ENCODE data around the gene PKN2. TPM values are rescaled to one million over a fixed set of nuclear protein-coding genes. Genes with fewer than 3 reads are reported as not detected.

Gene PKN2
- total and polyA plus RNA-seq, 2 of the 4 experiments (the other 2 are of a cell fraction), result 12.7 to 22.2 TPM

DNA sequence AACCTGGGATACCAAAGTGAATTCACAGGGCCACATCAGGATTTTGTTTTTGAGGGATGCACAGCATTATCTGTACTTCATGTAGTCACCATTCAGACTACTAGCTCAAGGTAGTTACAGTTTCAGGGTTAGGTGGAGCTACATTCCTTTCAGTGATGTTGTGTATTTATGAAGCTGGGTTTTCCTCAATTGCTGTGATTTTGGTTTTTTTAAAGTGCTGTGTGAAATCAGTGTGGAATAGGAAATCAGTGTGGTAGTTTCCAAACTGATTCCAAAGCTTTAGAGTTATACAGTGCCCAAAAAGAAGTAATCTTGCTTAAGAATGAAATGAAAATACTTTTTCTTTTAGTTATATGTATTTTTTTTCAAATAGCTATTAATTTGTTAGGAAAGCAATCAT lies 95.8 kb downstream of the PKN2 start:
- BruUV-seq (replicated peaks), result no TSS peak

More for the DNA sequence above, 95.8 kb downstream of the PKN2 start:
- Histone ChIP-seq H2BK15ac (ENCODE audit: low read depth, low read length) (no peak overlapping the region), H4K20me1 (ENCODE audit: insufficient read depth, low read length) (no peaks in the 10 kb centered on the region), H3K27me3 (ENCODE audit: control insufficient read depth, insufficient read depth, low read length) (no peaks in the 10 kb centered on the region), H3K4me1 (ENCODE audit: control insufficient read depth, insufficient read depth, low read length) (no peaks in the 10 kb centered on the region), H3K4me2 (ENCODE audit: low read depth, low read length) (no peak overlapping the region), H2BK20ac (ENCODE audit: low read depth, low read length) (no peak overlapping the region), H4K5ac (ENCODE audit: low read depth, low read length) (no peak overlapping the region), H3K4ac (ENCODE audit: low read depth, low read length) (no peak overlapping the region), H2AK5ac (ENCODE audit: low read depth, low read length) (no peak overlapping the region), H3K9me3 (ENCODE audit: control insufficient read depth, insufficient read depth, low read length) (no peaks in the 10 kb centered on the region), H3K9ac (ENCODE audit: low read depth, low read length) (no peak overlapping the region), H3K9me1 (ENCODE audit: insufficient read depth, low read length) (no peaks in the 10 kb centered on the region), H2BK120ac (ENCODE audit: low read depth, low read length) (no peak overlapping the region), H3K36me3 (ENCODE audit: control insufficient read depth, insufficient read depth, low read length) (peaks cover 14% of the 10 kb centered on the region), H3K27ac (ENCODE audit: insufficient read depth, low read length) (no peak overlapping the region), H2AK9ac (replicated peaks; ENCODE audit: low read depth, low read length, poor library complexity) (no peak overlapping the region), H3K14ac (replicated peaks; ENCODE audit: low read depth, low read length) (no peak overlapping the region), H3K18ac (ENCODE audit: low read depth, low read length) (no peak overlapping the region), H2AFZ (replicated peaks; ENCODE audit: low read length, poor library complexity) (no peak overlapping the region), H3K23ac (ENCODE audit: low read depth, low read length) (no peak overlapping the region), H2BK5ac (ENCODE audit: low read depth, low read length, poor library complexity, severe bottlenecking) (no peak overlapping the region), H4K91ac (ENCODE audit: insufficient read depth, low read depth, low read length) (no peak overlapping the region), H4K8ac (ENCODE audit: low read depth in 2 of 2, low read length in 2 of 2) (no peak overlapping the region), H3K79me1 (ENCODE audit: low read depth in 1 of 2, low read length in 2 of 2) (peaks cover 6% of the 10 kb centered on the region in 2 experiments), H3K56ac (ENCODE audit: extremely low read depth, insufficient read depth, low read length) (no peak overlapping the region), H3K4me3 (ENCODE audit: insufficient read depth, low read depth, low read length) (no peak overlapping the region)
- no peak for TF ChIP-seq CHD1 (IDR thresholded peaks at IDR 0.05; ENCODE audit: low read depth, low read length)
- TF ChIP-seq MAFK (IDR thresholded peaks at IDR 0.05; ENCODE audit: low read depth, low read length), result no peak
- TF ChIP-seq, protein P1, sequence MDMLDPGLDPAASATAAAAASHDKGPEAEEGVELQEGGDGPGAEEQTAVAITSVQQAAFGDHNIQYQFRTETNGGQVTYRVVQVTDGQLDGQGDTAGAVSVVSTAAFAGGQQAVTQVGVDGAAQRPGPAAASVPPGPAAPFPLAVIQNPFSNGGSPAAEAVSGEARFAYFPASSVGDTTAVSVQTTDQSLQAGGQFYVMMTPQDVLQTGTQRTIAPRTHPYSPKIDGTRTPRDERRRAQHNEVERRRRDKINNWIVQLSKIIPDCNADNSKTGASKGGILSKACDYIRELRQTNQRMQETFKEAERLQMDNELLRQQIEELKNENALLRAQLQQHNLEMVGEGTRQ (IDR thresholded peaks at IDR 0.05; ENCODE audit: low read depth, low read length), result no peak
- TF ChIP-seq SMC3 (IDR thresholded peaks at IDR 0.05; ENCODE audit: low read depth, low read length), result no peak
- TF ChIP-seq BHLHE40 (IDR thresholded peaks at IDR 0.05; ENCODE audit: low read depth, low read length), result no peak
- TF ChIP-seq MXI1 (IDR thresholded peaks at IDR 0.05; ENCODE audit: borderline replicate concordance, low read depth, low read length), result no peak
- TF ChIP-seq RAD21 (IDR thresholded peaks at IDR 0.05; ENCODE audit: low read length), result no peak
- TF ChIP-seq RCOR1 (IDR thresholded peaks at IDR 0.05; ENCODE audit: insufficient replicate concordance, low read length), result no peak
- no peak for TF ChIP-seq POLR2A (IDR thresholded peaks at IDR 0.05; ENCODE audit: low read depth, low read length)
- no peak for TF ChIP-seq MAZ (IDR thresholded peaks at IDR 0.05; ENCODE audit: borderline replicate concordance, low read depth, low read length)
- TF ChIP-seq, protein P2, sequence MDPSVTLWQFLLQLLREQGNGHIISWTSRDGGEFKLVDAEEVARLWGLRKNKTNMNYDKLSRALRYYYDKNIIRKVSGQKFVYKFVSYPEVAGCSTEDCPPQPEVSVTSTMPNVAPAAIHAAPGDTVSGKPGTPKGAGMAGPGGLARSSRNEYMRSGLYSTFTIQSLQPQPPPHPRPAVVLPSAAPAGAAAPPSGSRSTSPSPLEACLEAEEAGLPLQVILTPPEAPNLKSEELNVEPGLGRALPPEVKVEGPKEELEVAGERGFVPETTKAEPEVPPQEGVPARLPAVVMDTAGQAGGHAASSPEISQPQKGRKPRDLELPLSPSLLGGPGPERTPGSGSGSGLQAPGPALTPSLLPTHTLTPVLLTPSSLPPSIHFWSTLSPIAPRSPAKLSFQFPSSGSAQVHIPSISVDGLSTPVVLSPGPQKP (IDR thresholded peaks at IDR 0.05; ENCODE audit: borderline replicate concordance, low read depth, low read length), result no peak
- TF ChIP-seq CEBPB (IDR thresholded peaks at IDR 0.05; ENCODE audit: low read depth, low read length), result no peak
- dilution Hi-C loops (cut with HindIII; ENCODE audit: low sequenced_read_pairs, unreplicated experiment) (no loop called here), in situ Hi-C loops (cut with MboI; ENCODE audit: low sequenced_read_pairs) (no loop called here), intact Hi-C loops (cut with micrococcal nuclease) (no loop called here)
- DNase-seq, result no peak
- CTCF ChIA-PET, result no interaction called here
- POLR2A ChIA-PET (ENCODE audit: unreplicated experiment), result no interaction called here
- ATAC-seq (ENCODE audit: low read depth), result no peak
